Ishikawa (cell line): ENCODE data around the gene RSBN1.

Experiments used
- CEBPB ChIP-seq: IDR thresholded peaks from 2 replicates; pipeline ENCODE4 v1.6.1; 2012
- CREB1 ChIP-seq: IDR thresholded peaks from 2 replicates; pipeline ENCODE4 v1.6.1; 2012; ENCODE audit warnings: low read depth
- EGR1 ChIP-seq: IDR thresholded peaks from 2 replicates; pipeline ENCODE4 v1.6.1; 2012
- EP300 ChIP-seq: IDR thresholded peaks from 2 replicates; pipeline ENCODE4 v1.6.1; 2012; ENCODE audit warnings: borderline replicate concordance
- FOXM1 ChIP-seq: IDR thresholded peaks from 2 replicates; pipeline ENCODE4 v1.6.1; 2012; ENCODE audit warnings: low read depth, borderline replicate concordance
- NFIC ChIP-seq: IDR thresholded peaks from 2 replicates; pipeline ENCODE4 v1.6.1; 2012
- RAD21 ChIP-seq: IDR thresholded peaks from 2 replicates; pipeline ENCODE4 v1.6.1; 2012; ENCODE audit warnings: low read depth
- REST ChIP-seq: IDR thresholded peaks from 2 replicates; pipeline ENCODE4 v1.6.1; 2012; ENCODE audit warnings: low read depth, mild to moderate bottlenecking
- TAF1 ChIP-seq: IDR thresholded peaks from 2 replicates; pipeline ENCODE4 v1.6.1; 2012; ENCODE audit warnings: low read depth, mild to moderate bottlenecking
- TCF12 ChIP-seq: IDR thresholded peaks from 2 replicates; pipeline ENCODE4 v1.6.1; 2012; ENCODE audit warnings: low read depth
- TEAD4 ChIP-seq: IDR thresholded peaks from 2 replicates; pipeline ENCODE4 v1.6.1; 2012
- YY1 ChIP-seq: IDR thresholded peaks from 2 replicates; pipeline ENCODE4 v1.6.1; 2012; ENCODE audit warnings: low read depth
- ZBTB7A ChIP-seq: IDR thresholded peaks from 2 replicates; pipeline ENCODE4 v1.6.1; 2012; ENCODE audit warnings: low read depth
- TF ChIP-seq, protein P1 (sequence below): IDR thresholded peaks from 2 replicates; pipeline ENCODE4 v1.6.1; 2012
- TF ChIP-seq, protein P2 (sequence below): IDR thresholded peaks from 2 replicates; pipeline ENCODE4 v1.6.1; 2012

The RSBN1 gene

GRCh38 chr1:113777561-113777960, 34.7 kb downstream of the RSBN1 start:
- TF ChIP-seq EP300 (no peak), TCF12 (no peak), FOXM1 (no peak), NFIC (no peak), TEAD4 (no peak), REST (no peak), TAF1 (no peak), CEBPB (no peak), ZBTB7A (no peak), RAD21 (no peak), YY1 (no peak), EGR1 (no peak), CREB1 (no peak)
- TF ChIP-seq, protein P1, sequence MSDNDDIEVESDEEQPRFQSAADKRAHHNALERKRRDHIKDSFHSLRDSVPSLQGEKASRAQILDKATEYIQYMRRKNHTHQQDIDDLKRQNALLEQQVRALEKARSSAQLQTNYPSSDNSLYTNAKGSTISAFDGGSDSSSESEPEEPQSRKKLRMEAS: no peak
- TF ChIP-seq, protein P2, sequence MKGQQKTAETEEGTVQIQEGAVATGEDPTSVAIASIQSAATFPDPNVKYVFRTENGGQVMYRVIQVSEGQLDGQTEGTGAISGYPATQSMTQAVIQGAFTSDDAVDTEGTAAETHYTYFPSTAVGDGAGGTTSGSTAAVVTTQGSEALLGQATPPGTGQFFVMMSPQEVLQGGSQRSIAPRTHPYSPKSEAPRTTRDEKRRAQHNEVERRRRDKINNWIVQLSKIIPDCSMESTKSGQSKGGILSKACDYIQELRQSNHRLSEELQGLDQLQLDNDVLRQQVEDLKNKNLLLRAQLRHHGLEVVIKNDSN: no peak

- TF ChIP-seq EP300 (no peak), TCF12 (no peak), REST (no peak), TAF1 (no peak), CEBPB (no peak)
- TF ChIP-seq, protein P2: no peak
Measured at GRCh38 chr1:113770031-113770430, 42.2 kb downstream of the RSBN1 start.

GRCh38 chr1:113769601-113769970, 42.7 kb downstream of the RSBN1 start:
- no peak for TF ChIP-seq TCF12
- TF ChIP-seq NFIC: no peak
- no peak for TF ChIP-seq CEBPB
- TF ChIP-seq EGR1: no peak
- no peak for TF ChIP-seq EP300
- TF ChIP-seq RAD21: no peak
- no peak for TF ChIP-seq CREB1
- TF ChIP-seq, protein P2: no peak
- TF ChIP-seq, protein P1: no peak

DNA sequence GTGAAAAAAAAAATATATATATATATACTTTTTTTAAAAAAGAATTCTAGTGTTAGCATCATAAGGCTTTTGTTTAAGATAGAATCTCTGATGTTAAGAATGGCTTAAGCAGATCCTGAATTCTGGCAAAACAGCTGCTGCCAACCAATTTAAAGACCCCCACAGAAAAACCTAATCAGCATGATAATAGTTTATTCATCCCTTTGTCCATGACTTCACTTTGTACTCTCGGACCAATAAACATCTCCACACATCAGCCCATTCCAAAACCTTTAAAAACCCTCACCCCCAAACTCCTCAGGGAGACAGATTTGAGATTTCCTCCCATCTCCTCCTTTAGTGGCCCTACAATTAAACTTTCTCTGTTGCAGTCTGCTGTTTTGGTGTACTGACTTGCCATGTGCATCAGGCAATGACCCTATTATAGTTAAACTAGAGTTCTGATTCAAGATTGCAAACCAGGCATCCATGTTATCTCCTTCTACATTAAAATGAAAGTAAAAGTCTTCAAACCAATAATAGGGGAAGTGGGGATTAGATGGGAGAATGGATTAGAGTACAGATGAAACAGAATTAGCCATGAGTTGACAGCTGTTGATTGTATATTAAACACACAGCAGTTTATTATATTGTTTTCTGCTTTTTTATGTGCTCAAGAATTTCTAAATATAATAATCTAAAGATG, 43.2 kb downstream of the RSBN1 start:
- no peak for TF ChIP-seq CEBPB
- TF ChIP-seq YY1: no peak
- no peak for TF ChIP-seq EP300
- TF ChIP-seq CREB1: no peak
- TF ChIP-seq TAF1: no peak
- no peak for TF ChIP-seq EGR1
- TF ChIP-seq, protein P2: no peak

- TF ChIP-seq NFIC: no peak
- TF ChIP-seq FOXM1: no peak
- no peak for TF ChIP-seq TEAD4
- TF ChIP-seq, protein P1: no peak
- TF ChIP-seq EP300: no peak
- no peak for TF ChIP-seq CREB1
- no peak for TF ChIP-seq TAF1
- TF ChIP-seq REST: no peak
- no peak for TF ChIP-seq ZBTB7A
- TF ChIP-seq YY1: no peak
- no peak for TF ChIP-seq RAD21
- TF ChIP-seq CEBPB: no peak
- no peak for TF ChIP-seq EGR1
- TF ChIP-seq, protein P2: no peak
Measured at GRCh38 chr1:113765306-113766230, 46.7 kb downstream of the RSBN1 start.
